MM.1S (cell line): ENCODE data around the gene RCE1.

Experiments
- DNase-seq: peaks from one replicate; pipeline ENCODE4 v3.0.0-alpha.2; 2015
- H2AFZ ChIP-seq: fragments of 300-600 bp; sonication (generic); 2 replicates; pipeline ENCODE4 v1.6.0; 2016; ENCODE audit warnings: antibody characterized with exemption, low read length
- H3F3A ChIP-seq: fragments of 300-600 bp; sonication (generic); 2 replicates; pipeline ENCODE4 v1.6.1; 2016; ENCODE audit warnings: mild to moderate bottlenecking, antibody characterized with exemption, low read length, moderate library complexity, mixed read lengths; ENCODE audit not compliant: insufficient read depth
- H3K27ac ChIP-seq: fragments of 300-600 bp; sonication (generic); 2 replicates; pipeline ENCODE4 v1.5.1; 2016; ENCODE audit warnings: mild to moderate bottlenecking, low read length
- H3K27me3 ChIP-seq: fragments of 300-600 bp; sonication (generic); replicated peaks from 2 replicates; pipeline ENCODE4 v1.6.0; 2016; ENCODE audit warnings: low read length; ENCODE audit not compliant: insufficient read depth
- H3K36me3 ChIP-seq: fragments of 300-600 bp; sonication (generic); replicated peaks from 2 replicates; pipeline ENCODE4 v1.6.1; 2016; ENCODE audit warnings: mild to moderate bottlenecking, low read length, mixed read lengths; ENCODE audit not compliant: insufficient read depth
- H3K4me1 ChIP-seq: fragments of 300-600 bp; sonication (generic); 2 replicates; pipeline ENCODE4 v1.6.1; 2016; ENCODE audit warnings: low read length, mixed read lengths
- H3K4me2 ChIP-seq: fragments of 300-600 bp; sonication (generic); 2 replicates; pipeline ENCODE4 v1.6.0; 2016; ENCODE audit warnings: low read depth, low read length
- H3K4me3 ChIP-seq: fragments of 300-600 bp; sonication (generic); 2 replicates; pipeline ENCODE4 v1.5.1; 2016; ENCODE audit warnings: low read length, mixed read lengths
- H3K79me2 ChIP-seq: fragments of 300-600 bp; sonication (generic); 2 replicates; pipeline ENCODE4 v1.6.1; 2016; ENCODE audit warnings: mixed run types, low read length, mixed read lengths
- H3K9ac ChIP-seq: fragments of 300-600 bp; sonication (generic); 2 replicates; pipeline ENCODE4 v1.6.1; 2016; ENCODE audit warnings: low read length, mixed read lengths
- H3K9me2 ChIP-seq: fragments of 300-600 bp; sonication (generic); replicated peaks from 2 replicates; pipeline ENCODE4 v1.6.1; 2016; ENCODE audit warnings: mild to moderate bottlenecking, low read length, mixed read lengths; ENCODE audit not compliant: insufficient read depth
- H3K9me3 ChIP-seq: fragments of 300-600 bp; sonication (generic); replicated peaks from 2 replicates; pipeline ENCODE4 v1.6.1; 2016; ENCODE audit warnings: mild to moderate bottlenecking, low read length, mixed read lengths; ENCODE audit not compliant: insufficient read depth
- H4K20me1 ChIP-seq: fragments of 300-600 bp; sonication (generic); 2 replicates; pipeline ENCODE4 v1.6.1; 2016; ENCODE audit warnings: mild to moderate bottlenecking, low read length, moderate library complexity, mixed read lengths; ENCODE audit not compliant: insufficient read depth
- EZH2 ChIP-seq: fragments of 300-600 bp; sonication (generic); optimal IDR thresholded peaks from 2 replicates; pipeline ENCODE3; 2017; ENCODE audit warnings: low read depth, mild to moderate bottlenecking, antibody characterized with exemption, low read length, mixed read lengths
- EZH2phosphoT487 ChIP-seq: fragments of 300-600 bp; sonication (generic); IDR thresholded peaks from 2 replicates; pipeline ENCODE4 v1.6.1; 2018; ENCODE audit warnings: antibody characterized with exemption, low read length
- TF ChIP-seq, protein P1 (sequence below): fragments of 300-600 bp; sonication (generic); IDR thresholded peaks from 2 replicates; pipeline ENCODE4 v1.5.1; 2016; ENCODE audit warnings: antibody characterized with exemption, low read length, mixed read lengths

The RCE1 gene

GRCh38 chr11:66885950-66886440, 42.8 kb downstream of the RCE1 start:
- H3K4me2 ChIP-seq = no peak overlapping the region
- TF ChIP-seq, protein P1, sequence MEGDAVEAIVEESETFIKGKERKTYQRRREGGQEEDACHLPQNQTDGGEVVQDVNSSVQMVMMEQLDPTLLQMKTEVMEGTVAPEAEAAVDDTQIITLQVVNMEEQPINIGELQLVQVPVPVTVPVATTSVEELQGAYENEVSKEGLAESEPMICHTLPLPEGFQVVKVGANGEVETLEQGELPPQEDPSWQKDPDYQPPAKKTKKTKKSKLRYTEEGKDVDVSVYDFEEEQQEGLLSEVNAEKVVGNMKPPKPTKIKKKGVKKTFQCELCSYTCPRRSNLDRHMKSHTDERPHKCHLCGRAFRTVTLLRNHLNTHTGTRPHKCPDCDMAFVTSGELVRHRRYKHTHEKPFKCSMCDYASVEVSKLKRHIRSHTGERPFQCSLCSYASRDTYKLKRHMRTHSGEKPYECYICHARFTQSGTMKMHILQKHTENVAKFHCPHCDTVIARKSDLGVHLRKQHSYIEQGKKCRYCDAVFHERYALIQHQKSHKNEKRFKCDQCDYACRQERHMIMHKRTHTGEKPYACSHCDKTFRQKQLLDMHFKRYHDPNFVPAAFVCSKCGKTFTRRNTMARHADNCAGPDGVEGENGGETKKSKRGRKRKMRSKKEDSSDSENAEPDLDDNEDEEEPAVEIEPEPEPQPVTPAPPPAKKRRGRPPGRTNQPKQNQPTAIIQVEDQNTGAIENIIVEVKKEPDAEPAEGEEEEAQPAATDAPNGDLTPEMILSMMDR = no peak
- TF ChIP-seq EZH2phosphoT487 (no peak), EZH2 (no peak)

DNA sequence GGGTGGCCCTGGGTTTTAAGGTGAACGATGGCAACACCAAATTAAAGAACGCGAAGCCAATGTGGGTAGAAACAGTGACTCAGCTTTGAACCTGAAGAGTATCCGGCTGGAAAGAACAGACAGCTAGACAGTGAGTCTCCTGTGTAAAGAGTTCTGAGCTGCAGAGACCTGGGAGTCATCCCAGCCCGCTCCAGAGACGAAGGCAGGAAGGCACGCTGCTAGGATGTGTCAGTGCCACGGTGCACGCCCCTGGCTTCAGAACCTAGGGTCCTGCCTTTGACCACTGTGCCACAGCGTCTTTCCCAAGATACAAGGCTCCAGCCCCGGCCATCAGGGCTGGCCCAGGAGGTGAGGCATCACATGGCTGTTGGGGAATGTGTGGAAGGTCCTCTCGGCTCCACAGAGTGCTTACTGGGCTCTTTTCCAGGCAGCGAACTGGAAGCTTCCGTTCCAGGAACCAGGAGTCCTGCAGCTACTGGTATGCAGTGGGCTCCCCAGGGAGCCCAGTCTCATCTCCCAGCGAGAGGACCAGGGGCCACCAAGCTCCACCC, 43.5 kb downstream of the RCE1 start:
- no peak for TF ChIP-seq EZH2
- no peak for TF ChIP-seq EZH2phosphoT487
- TF ChIP-seq, protein P1 = no peak
- H3K9ac ChIP-seq = no peak overlapping the region
- H3K4me3 ChIP-seq = no peak overlapping the region
- H3K36me3 ChIP-seq = no peaks in the 10 kb centered on the region
- H3K9me3 ChIP-seq = no peaks in the 10 kb centered on the region
- H3K4me2 ChIP-seq = no peak overlapping the region
- H3K79me2 ChIP-seq = no peaks in the 10 kb centered on the region
- H4K20me1 ChIP-seq = no peaks in the 10 kb centered on the region
- H3K4me1 ChIP-seq = no peaks in the 10 kb centered on the region
- no peak overlapping the region for H2AFZ ChIP-seq
- no peak for DNase-seq
- H3K27ac ChIP-seq = no peak overlapping the region
- no peaks in the 10 kb centered on the region for H3K9me2 ChIP-seq
- no peaks in the 10 kb centered on the region for H3F3A ChIP-seq
- H3K27me3 ChIP-seq = peaks cover 31% of the 10 kb centered on the region

More at GRCh38 chr11:66885950-66886440, 42.8 kb downstream of the RCE1 start:
- Histone ChIP-seq H3K4me1 (0 out of 2 replicates have a peak, but pooled peaks cover 1% of the 10 kb centered on the region), H3K79me2 (no peaks in the 10 kb centered on the region), H3K9me3 (no peaks in the 10 kb centered on the region), H3K36me3 (no peaks in the 10 kb centered on the region), H3K9me2 (no peaks in the 10 kb centered on the region), H3K9ac (no peak overlapping the region), H3K4me3 (no peak overlapping the region), H3K27ac (no peak overlapping the region), H2AFZ (no peak overlapping the region), H3F3A (peaks cover 2% of the 10 kb centered on the region; the same call in 1 of the 2 replicates), H3K27me3 (peaks cover 31% of the 10 kb centered on the region), H4K20me1 (no peaks in the 10 kb centered on the region)
- DNase-seq = no peak

DNA sequence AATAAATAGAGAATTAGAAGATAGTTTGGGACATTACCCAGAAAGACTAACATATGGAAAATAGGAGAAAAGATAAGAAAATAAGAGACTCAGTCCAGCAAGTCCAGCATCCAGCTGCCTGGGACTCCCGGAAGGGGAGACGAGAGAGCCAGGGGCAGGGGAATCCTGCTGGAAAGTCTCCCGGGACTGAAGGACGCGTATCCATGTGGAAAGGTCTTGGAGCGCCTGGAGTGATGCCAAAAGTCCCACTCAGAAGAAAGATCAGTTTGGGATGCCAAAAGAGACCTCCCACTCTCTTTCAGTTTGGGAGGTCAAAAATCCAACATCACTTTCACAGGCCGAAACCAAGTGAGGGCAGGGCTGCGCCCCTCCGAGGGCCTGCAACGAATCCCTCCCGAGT, 44.3 kb downstream of the RCE1 start:
- Histone ChIP-seq H3K4me1 (no peaks in the 10 kb centered on the region), H3K9me3 (no peaks in the 10 kb centered on the region), H3K27me3 (peaks cover 31% of the 10 kb centered on the region), H3K79me2 (no peaks in the 10 kb centered on the region), H4K20me1 (no peaks in the 10 kb centered on the region), H3K9ac (no peak overlapping the region), H2AFZ (no peak overlapping the region), H3K27ac (no peak overlapping the region), H3K36me3 (no peaks in the 10 kb centered on the region), H3F3A (no peaks in the 10 kb centered on the region), H3K9me2 (no peaks in the 10 kb centered on the region), H3K4me2 (no peak overlapping the region), H3K4me3 (no peak overlapping the region)
- DNase-seq = no peak
- TF ChIP-seq EZH2 (no peak), EZH2phosphoT487 (no peak)
- TF ChIP-seq, protein P1 = no peak
